GM12891 (cell line): Measurements from ENCODE around the gene N4BP2.
"Not testable (repeated sequence)": the region's sequence is repeated elsewhere in the genome, so short reads cannot be mapped to it uniquely, and the experiment has no call there.

Experiments used
- POLR2A ChIP-seq: IDR thresholded peaks from 2 replicates; pipeline ENCODE4 v1.6.1; 2011; ENCODE audit warnings: low read depth, low read length, control low read depth
- POLR2AphosphoS5 ChIP-seq: IDR thresholded peaks from 2 replicates; pipeline ENCODE4 v1.6.1; 2011; ENCODE audit warnings: low read depth, low read length, control low read depth
- TAF1 ChIP-seq: IDR thresholded peaks from 2 replicates; pipeline ENCODE4 v1.6.1; 2011; ENCODE audit warnings: low read depth, low read length, control low read depth

DNA sequence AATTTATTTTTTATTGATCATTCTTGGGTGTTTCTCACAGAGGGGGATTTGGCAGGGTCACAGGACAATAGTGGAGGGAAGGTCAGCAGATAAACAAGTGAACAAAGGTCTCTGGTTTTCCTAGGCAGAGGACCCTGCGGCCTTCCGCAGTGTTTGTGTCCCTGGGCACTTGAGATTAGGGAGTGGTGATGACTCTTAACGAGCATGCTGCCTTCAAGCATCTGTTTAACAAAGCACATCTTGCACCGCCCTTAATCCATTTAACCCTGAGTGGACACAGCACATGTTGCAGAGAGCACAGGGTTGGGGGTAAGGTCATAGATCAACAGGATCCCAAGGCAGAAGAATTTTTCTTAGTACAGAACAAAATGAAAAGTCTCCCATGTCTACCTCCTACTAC, 83.9 kb downstream of the N4BP2 start:
- not testable (repeated sequence) for TF ChIP-seq POLR2AphosphoS5, POLR2A, TAF1
